ENCODE data around the gene HLF. TPM values are rescaled to one million over a fixed set of nuclear protein-coding genes. Genes with fewer than 3 reads are reported as not detected.
A peak's percentile ranks its signal among the peaks of the same experiment; 100 is the strongest.

The HLF gene
- total RNA-seq, 4 donors from 2014 or later, result 59.4 to 186 (median 126) TPM

DNA sequence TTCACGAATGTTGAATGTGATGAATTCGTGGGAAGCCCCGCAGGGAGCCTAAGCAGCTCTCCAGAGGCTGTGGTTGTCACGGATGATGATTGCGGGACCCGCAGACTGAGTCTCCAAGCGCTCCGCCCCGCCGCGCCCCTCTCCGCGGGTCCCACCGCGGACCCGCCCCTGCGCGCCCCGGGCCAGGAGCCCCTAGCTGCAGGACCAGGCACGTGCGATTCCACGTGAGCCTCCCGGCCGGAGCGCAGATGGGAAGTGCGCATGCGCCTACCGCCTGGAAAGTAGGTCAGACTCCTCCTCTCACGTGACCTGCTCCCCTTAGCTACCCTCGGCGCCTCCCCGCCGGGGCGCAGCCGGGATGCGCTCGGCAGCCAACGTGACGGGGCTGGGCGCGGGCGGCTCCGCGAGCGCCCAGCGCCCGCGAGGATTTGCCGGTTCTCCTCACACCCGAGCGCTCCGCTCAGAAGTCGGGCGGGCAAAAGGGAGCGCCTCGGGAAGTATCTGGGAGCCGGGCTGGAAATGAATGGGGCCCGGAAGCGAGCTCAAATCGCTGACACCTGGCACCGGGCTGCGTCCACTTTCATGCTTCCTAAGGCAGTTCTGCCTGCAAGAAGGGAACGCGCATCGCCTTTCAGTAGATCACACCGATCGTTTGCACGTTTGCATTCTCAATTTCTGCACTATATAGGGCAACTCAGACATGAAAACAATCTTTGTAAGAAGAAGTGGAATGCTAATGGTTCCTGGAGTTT, 26.4 kb upstream of the HLF start:
- Histone ChIP-seq H3K36me3 (no peaks in the 10 kb centered on the region), H3K4me3 (peak overlapping the region; percentile 28 to 56), H3K9me3 (no peaks in the 10 kb centered on the region), H3K27ac (peak overlapping the region; percentile 40 to 90 (median 88)), H3K27me3 (no peaks in the 10 kb centered on the region), H3K4me1 (peaks cover 0 to 21% (median 6%) of the 10 kb centered on the region in 3 donors)
- TF ChIP-seq POLR2A (IDR thresholded peaks at IDR 0.05), result peak; percentile 5 to 24
- peak; percentile 51 for TF ChIP-seq POLR2AphosphoS5 (IDR thresholded peaks at IDR 0.05)
- TF ChIP-seq, protein P1, sequence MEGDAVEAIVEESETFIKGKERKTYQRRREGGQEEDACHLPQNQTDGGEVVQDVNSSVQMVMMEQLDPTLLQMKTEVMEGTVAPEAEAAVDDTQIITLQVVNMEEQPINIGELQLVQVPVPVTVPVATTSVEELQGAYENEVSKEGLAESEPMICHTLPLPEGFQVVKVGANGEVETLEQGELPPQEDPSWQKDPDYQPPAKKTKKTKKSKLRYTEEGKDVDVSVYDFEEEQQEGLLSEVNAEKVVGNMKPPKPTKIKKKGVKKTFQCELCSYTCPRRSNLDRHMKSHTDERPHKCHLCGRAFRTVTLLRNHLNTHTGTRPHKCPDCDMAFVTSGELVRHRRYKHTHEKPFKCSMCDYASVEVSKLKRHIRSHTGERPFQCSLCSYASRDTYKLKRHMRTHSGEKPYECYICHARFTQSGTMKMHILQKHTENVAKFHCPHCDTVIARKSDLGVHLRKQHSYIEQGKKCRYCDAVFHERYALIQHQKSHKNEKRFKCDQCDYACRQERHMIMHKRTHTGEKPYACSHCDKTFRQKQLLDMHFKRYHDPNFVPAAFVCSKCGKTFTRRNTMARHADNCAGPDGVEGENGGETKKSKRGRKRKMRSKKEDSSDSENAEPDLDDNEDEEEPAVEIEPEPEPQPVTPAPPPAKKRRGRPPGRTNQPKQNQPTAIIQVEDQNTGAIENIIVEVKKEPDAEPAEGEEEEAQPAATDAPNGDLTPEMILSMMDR (IDR thresholded peaks at IDR 0.05), result peak in 1 of 4 experiments; percentile 32
- no peak for TF ChIP-seq EP300 (IDR thresholded peaks at IDR 0.05)
- WGBS, 2 donors (ENCODE audit: low coverage in 1 of 2), result 0% methylated on average over 5 to 16 of the region's 68 CpGs
- peak; percentile 100 for ATAC-seq

DNA sequence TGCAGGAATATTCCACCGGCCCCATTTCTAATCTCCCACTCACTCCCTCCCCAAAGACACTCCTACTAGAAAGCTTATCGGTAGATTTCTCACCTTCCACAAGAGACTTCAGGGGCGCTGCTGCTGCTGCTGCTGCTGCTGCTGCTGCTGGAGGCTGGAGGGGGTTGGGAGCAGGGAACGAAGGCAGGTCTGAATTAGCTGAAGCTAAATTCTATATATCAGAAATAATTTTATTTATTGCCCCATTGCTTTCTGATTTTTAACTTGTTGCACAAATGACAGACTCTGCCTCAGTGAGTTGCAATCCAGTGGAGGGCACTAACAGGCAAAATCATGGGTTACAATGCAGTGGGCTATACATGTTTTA, 25.8 kb upstream of the HLF start:
- H3K27ac ChIP-seq, result peak overlapping the region; percentile 6 to 90 (median 88)
- TF ChIP-seq EP300 (IDR thresholded peaks at IDR 0.05) (no peak), POLR2A (IDR thresholded peaks at IDR 0.05) (no peak), POLR2AphosphoS5 (IDR thresholded peaks at IDR 0.05) (no peak)
- TF ChIP-seq, protein P1 (IDR thresholded peaks at IDR 0.05), result no peak
- peak; percentile 2 for ATAC-seq
- peak overlapping the region; percentile 28 to 56 for H3K4me3 ChIP-seq
- H3K36me3 ChIP-seq, result no peaks in the 10 kb centered on the region
- no peaks in the 10 kb centered on the region for H3K27me3 ChIP-seq
- H3K9me3 ChIP-seq, result no peaks in the 10 kb centered on the region
- H3K4me1 ChIP-seq, result peaks cover 0 to 21% (median 6%) of the 10 kb centered on the region in 3 donors
- 0% methylated on average over 3 to 4 of the region's 4 CpGs for WGBS, 2 donors (ENCODE audit: low coverage in 1 of 2)

DNA sequence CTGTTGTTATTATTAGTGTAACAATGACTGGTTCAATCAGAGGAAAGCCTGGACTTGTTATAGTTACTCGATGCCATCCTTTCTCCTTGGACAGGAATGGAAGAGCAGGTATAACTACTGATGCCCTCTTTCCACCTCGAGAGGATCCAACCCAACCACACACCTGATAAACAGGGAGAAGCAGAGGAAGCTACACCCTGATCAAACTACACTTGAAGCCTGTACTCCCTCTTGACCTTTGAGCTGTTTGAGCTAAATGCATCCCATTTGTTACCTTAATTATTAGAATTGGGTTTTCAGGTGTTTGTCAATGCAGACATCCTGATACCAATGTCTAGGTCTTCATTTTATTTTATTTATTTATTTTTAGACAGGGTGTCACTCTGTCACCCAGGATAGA, 23.7 kb upstream of the HLF start:
- Histone ChIP-seq H3K4me1 (peaks cover 0 to 21% (median 6%) of the 10 kb centered on the region in 3 donors), H3K27ac (no peak overlapping the region), H3K27me3 (no peaks in the 10 kb centered on the region), H3K36me3 (no peaks in the 10 kb centered on the region), H3K9me3 (no peaks in the 10 kb centered on the region), H3K4me3 (no peak overlapping the region)
- WGBS, 2 donors (ENCODE audit: low coverage in 1 of 2), result 93 to 94% methylated on average over 2 of the region's 2 CpGs
- ATAC-seq, result no peak
- no peak for TF ChIP-seq POLR2A (IDR thresholded peaks at IDR 0.05)
- no peak for TF ChIP-seq POLR2AphosphoS5 (IDR thresholded peaks at IDR 0.05)
- TF ChIP-seq, protein P1 (IDR thresholded peaks at IDR 0.05), result no peak
- no peak for TF ChIP-seq EP300 (IDR thresholded peaks at IDR 0.05)

DNA sequence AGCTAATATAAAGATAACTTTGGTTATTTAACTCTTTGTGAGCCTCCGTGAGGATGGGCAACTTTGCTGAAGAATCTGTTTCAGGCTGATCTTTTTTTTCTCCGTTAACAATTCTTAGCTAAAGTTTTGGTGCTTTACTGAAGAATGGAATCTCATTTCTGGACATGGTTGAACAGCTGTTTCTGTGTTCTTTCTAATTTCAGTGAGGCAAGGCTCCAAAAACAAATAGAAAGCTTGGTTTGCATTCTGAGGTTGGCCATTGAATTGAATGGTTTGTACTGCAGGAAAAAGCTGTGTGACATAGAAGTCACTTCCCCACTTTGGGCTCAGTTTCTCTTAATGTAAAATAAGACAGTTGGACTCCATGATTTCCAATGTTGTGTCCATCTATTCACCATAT, 22.3 kb upstream of the HLF start:
- 72 to 87% methylated on average over 2 of the region's 2 CpGs for WGBS, 2 donors (ENCODE audit: low coverage in 1 of 2)
- no peak for ATAC-seq
- Histone ChIP-seq H3K4me3 (no peak overlapping the region), H3K9me3 (no peaks in the 10 kb centered on the region), H3K36me3 (no peaks in the 10 kb centered on the region), H3K27ac (no peak overlapping the region), H3K4me1 (peaks cover 0 to 15% (median 6%) of the 10 kb centered on the region in 3 donors), H3K27me3 (no peaks in the 10 kb centered on the region)
- TF ChIP-seq, protein P1 (IDR thresholded peaks at IDR 0.05), result no peak
- TF ChIP-seq POLR2AphosphoS5 (IDR thresholded peaks at IDR 0.05) (no peak), POLR2A (IDR thresholded peaks at IDR 0.05) (no peak), EP300 (IDR thresholded peaks at IDR 0.05) (no peak)

DNA sequence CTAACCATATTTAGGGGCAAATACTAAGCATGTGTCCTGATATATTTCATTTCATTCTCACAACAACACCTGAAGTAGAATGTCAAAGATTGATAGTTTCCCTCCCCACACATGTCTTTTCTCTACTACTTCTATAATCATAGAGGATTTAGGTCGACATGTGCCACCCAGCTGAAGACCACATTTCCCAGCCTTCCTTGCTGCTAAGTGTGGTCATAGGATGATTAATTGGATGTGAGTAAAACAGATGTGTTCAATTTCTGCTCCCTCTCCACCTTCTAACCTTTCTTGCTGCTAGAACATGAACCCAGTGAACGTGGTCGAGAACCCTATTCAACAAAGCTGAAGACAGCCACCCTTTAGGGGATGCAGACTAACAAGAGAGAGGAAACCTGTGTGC, 18.8 kb upstream of the HLF start:
- 22 to 44% methylated on average over 3 of the region's 3 CpGs for WGBS, 2 donors (ENCODE audit: low coverage in 1 of 2)
- TF ChIP-seq POLR2A (IDR thresholded peaks at IDR 0.05) (no peak), EP300 (IDR thresholded peaks at IDR 0.05) (no peak)
- TF ChIP-seq, protein P1 (IDR thresholded peaks at IDR 0.05), result no peak
- no peaks in the 10 kb centered on the region for H3K36me3 ChIP-seq
- no peaks in the 10 kb centered on the region for H3K4me1 ChIP-seq
- no peak overlapping the region for H3K27ac ChIP-seq
- no peaks in the 10 kb centered on the region for H3K9me3 ChIP-seq
- no peak for ATAC-seq
- H3K27me3 ChIP-seq, result no peaks in the 10 kb centered on the region
- no peak overlapping the region for H3K4me3 ChIP-seq
